IPS-18c (cell line): ENCODE results near the gene TAS2R40.
"Not testable (repeated sequence)": the region's sequence is repeated elsewhere in the genome, so short reads cannot be mapped to it uniquely, and the experiment has no call there.

ENCODE experiments used
- H3K4me3 ChIP-seq: 2 replicates; pipeline ENCODE4 v1.7.0; 2013; ENCODE audit warnings: low read depth, mild to moderate bottlenecking, low read length, moderate library complexity; ENCODE audit not compliant: insufficient read depth
- H3K9me3 ChIP-seq: one replicate; pipeline ENCODE4 v1.6.1; 2013; ENCODE audit warnings: mild to moderate bottlenecking, low read length, moderate library complexity; ENCODE audit not compliant: control insufficient read depth, insufficient read depth

Gene TAS2R40

DNA sequence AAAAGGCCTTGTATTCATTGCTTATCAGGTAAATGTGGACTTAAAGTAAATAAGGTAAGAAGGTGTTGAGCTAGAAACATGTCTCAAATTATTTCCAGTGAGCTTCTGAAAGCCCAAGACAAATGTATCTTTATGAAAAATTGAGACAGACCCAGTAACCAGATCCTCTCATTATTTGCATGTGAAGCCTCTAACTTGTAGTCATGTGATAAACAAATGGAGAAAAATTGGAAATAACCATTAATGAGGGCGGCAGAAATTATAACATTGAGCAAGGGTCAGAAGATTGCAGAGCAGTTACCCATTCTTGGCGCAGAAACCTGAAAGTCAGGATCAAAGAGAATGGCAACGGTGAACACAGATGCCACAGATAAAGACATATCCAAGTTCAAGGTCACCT, at the start of gene TAS2R40:
Gene TAS2R40, plus strand, starts transcription at position 301 of the 400 bp plus-strand sequence. Its CDS starts 42 bp downstream, at position 343.
- Histone ChIP-seq H3K4me3 (no peak within 1 kb of the TSS), H3K9me3 (no peaks in the 10 kb centered on the region)

DNA sequence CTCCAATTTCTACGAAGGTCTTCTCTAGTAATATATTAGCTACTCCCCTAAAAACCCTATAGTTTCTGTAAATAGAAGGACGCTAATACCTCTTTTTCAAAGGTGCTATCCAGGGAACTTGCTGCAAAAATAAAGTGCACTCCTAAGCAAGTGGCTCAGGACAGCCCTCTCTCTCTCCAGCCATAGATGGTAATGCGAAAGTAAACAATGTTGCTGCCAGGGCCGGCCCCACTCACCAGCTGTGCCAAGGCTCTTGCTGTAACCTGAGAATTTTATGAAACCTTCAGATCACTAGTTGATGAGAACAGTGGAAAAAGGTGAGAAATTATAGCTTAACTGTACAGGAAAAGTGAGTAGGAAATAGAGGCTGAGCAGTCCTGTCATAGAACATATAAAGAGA, 49.5 kb upstream of the TAS2R40 start:
- H3K9me3 ChIP-seq = no peaks in the 10 kb centered on the region
- H3K4me3 ChIP-seq = no peak overlapping the region

DNA sequence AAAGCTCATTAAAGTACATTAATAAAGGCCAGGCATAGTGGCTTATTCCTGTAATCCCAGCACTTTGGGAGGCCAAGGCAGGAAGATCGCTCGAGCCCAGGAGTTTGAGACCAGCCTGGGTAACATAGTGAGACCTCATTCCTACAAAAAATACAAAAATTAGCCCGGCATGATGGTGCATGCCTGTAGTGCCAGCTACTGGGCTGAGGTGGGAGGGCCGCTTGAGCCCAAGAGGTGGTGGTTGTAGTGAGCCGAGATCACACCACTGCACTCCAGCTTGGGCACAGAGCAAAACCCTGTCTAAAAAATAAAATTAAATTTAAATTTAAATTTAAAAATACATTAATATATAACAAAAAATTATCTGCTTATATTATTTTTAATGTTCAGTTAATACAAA, 45.7 kb upstream of the TAS2R40 start:
- Histone ChIP-seq H3K9me3 (no peaks in the 10 kb centered on the region), H3K4me3 (no peak overlapping the region)

DNA sequence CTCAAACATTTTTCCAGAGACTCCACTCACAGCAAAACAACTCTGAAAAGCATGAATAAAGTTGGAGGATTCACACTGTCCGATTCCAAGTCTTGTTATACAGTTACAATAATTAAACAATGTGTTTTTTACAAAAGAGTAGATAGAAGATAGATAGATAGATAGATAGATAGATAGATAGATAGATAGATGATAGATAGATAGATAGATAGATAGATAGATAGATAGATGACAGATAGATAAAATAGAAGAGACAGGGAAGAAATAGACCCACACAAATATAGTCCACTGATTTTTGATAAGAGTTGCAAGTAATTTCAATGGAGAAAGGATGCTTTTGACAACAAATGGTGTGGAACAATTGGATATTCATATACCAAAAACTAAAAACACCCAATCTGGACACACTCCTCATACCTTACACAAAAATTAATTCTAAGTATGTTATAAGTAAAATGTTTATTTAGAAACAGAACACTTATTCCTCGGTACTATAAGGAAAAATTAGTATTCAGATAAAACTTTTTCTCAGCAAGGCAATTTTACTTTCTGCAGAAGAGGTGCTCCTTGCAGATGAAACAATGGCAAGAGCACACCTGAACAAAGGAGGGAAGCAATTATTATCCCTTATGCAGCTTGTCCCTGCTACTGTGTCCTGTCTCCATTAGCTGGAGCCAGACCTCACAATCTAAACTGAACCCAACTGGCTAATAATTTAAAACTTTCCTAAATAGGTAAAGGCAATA, 44.3 kb upstream of the TAS2R40 start:
- no peak overlapping the region for H3K4me3 ChIP-seq
- H3K9me3 ChIP-seq = no peaks in the 10 kb centered on the region

DNA sequence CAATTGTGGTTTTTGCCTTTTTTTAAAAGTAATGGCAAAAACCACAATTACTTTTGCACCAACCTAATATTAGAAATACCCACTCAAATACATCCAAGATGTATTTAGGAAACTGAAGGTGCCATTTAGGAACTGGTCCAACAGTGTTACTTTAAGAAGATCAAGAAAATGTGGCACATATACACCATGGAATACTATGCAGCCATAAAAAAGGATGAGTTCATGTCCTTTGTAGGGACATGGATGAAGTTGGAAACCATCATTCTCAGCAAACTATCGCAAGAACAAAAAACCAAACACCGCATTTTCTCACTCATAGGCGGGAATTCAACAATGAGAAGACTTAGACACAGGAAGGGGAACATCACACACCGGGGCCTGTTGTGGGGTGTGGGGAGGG, 41.1 kb upstream of the TAS2R40 start:
- not testable (repeated sequence) for H3K4me3 ChIP-seq, H3K9me3 ChIP-seq

DNA sequence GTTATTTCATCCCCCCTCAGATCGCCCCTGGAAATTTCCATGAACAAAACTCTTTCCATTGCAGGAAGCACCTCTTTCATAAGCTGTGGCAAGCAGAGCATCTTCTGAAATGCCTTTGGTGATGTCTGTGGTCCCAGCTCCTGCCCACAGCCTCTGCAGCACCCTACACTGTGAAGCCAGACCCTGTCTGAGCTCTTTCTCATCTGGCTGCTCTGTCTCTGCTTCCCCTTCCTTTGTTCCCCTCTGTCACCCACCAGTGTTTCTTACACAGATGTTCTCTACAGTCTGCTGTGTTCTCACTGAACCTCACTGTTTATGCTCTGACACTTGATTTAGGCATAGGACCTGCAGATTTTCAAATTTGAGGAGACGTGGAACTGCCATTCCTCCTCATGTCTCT, 40.5 kb upstream of the TAS2R40 start:
- Histone ChIP-seq H3K4me3 (no peak overlapping the region), H3K9me3 (no peaks in the 10 kb centered on the region)

DNA sequence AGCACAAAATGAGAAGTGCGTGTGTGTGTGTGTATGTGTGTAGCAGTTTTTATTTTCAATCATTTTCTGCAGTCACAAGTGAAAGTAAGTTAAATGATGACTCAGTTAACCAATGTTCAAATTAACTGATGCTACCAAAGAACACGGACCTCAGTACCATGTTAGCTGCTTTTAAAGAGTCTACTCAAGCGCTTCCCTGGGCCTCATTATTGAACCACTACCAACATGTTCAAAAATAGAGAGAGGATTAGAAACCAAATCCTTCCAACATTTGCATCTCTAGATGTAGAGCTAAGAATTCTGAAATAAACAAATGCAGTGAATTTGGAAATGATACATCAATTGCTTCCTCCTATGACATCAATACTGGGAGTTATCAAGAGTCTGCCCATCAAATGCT, 38.8 kb upstream of the TAS2R40 start, which contains the start of gene TAS2R39:
Gene TAS2R39, plus strand, starts transcription at position 396 of the 400 bp plus-strand sequence. Its CDS starts 0 bp downstream, at position 396.
- H3K9me3 ChIP-seq = no peaks in the 10 kb centered on the region
- H3K4me3 ChIP-seq = no peak within 1 kb of the TSS

DNA sequence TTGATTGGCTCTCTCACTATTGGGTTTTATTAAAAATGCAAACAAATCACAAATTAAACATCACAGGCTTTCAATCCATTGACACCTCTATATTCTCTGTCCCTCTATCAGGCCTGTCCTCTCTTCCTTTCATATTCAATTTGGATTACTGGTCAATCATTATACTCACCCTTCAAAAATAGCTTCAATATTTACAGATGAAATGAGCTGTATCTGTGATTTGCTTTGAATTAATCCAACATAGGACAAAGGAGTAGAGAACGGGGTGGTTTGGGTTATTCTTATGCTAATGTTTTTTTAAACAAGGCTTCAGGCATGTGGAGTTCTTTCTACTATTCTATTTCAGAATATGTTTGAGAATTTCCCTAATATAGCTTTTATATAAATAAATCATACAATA, 36.3 kb upstream of the TAS2R40 start:
- Histone ChIP-seq H3K9me3 (no peaks in the 10 kb centered on the region), H3K4me3 (no peak overlapping the region)

DNA sequence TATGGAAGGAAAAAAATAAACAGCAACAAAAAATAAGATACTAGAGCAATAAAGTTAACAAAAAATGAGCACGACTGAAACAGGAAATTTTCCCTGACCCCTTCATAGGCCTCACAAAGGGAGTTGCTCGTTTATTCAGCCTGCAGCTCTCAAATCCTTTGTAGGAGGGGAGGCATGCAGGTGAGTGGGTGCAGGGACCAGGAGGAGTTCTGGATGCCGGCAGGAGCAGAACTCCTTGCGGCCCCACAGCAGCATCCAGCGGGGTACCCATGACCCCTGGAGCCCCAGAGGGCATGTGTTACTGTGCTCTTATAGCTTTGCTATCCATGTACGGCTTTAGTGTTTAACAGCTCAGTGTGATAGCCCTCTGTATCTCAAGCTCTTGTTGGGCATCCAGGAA, 32.8 kb upstream of the TAS2R40 start:
- H3K4me3 ChIP-seq = no peak overlapping the region
- no peaks in the 10 kb centered on the region for H3K9me3 ChIP-seq

DNA sequence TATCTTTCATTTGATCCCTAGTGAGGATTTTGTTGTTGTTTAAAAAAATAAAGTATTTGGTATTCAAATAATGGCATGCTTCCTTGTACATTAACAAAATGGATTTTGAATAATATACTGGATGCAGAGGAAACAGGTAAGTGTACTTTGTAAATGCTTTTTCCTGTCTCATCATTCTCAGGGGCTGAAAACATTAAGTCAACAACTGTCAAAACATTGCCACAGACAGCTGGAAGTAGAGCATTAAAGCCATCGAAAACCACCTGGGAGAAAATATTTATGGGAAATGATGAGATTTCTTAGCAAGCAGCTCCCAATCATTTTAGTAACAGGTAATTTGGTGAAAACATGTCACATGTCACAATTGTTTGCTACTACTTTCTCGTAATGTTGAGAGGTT, 28.0 kb upstream of the TAS2R40 start:
- no peak overlapping the region for H3K4me3 ChIP-seq
- no peaks in the 10 kb centered on the region for H3K9me3 ChIP-seq

DNA sequence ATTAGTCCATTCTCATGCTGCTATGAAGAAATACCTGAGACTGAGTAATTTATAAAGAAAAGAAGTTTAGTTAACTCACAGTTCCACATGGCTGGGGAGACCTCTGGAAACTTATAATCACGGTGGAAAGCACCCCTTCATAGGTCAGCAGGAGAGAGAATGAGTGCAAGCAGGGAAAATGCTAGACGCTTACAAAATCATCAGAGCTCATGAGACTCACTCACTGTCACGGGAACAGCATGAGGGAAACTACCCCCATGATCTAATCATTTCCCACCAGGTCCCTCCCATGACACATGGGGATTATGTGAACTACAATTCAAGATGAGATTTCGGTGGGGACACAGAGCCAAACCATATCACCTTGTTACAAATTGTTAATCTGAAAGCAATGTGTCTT, 22.8 kb upstream of the TAS2R40 start:
- no peak overlapping the region for H3K4me3 ChIP-seq

DNA sequence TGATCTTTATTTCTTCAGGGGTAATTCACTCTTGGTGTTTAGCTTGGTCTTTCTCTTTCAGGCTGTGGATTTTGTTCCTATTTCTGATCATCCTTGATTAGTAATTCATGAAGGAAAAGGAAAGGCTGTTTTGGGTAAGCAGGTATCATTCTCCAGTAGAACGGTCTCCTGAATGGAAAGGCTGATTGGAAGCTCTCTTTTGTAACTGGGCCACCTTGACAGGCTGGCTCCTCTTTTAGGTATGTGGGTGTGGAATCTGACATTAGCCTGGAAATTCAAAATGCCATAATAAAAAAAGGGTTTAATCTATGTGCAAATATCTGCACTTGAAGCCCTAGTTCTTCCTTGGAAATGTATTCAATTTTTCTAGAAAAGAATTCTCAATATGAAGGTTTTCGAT, 19.7 kb upstream of the TAS2R40 start:
- Histone ChIP-seq H3K4me3 (no peak overlapping the region), H3K9me3 (no peaks in the 10 kb centered on the region)

More for the DNA sequence above, 22.8 kb upstream of the TAS2R40 start:
- no peaks in the 10 kb centered on the region for H3K9me3 ChIP-seq

DNA sequence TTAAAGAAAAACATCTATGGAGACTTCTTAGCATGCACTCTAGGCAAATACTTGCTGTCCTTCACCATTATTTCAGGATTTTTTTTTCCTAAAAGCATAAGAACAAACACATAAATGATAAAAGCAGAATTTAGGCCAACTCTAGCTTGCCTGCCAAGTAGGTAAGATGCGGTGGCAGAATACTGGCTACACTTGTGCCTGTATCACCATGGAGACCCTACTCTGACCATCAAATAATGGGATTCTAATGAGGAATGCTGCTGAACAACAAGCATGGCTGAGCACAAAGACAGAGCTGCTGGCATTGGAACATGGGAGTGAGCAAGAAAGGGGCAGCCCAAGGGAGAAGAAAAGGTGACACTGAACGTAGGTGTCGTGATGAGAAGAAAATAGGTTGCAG, 18.5 kb upstream of the TAS2R40 start:
- no peaks in the 10 kb centered on the region for H3K9me3 ChIP-seq

DNA sequence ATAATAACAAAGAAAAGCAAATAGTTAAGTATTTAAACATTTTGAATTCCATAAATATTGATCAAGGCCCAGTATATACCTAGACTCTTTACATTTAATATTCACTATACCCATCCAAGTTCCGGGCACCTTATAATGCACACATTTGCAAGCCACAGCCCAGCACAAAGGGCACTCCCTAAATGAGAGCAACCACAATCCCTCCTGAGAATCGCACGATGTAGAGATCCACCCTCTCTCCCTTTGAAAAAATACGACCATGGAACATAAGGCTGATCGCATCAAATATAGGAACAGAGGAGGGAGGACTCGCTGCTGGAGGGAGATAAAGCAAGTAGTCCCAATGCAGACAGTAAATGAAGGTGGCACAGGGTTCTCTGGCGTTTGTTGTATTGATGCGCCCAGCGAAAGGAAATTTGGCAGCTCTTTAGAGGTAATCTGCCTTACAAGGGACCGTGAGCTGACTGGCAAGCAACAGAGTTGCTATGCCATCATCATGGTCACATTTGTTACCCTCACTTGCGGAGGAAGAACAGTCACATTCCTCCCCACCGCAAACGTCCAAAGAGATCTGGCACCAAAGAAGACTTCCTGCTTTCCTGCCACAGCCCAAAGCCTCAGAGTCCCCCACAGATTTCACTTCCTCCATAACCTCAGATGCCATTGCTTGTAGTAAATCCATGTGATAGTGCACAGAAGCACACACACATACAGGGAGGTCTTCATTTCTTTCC, 16.1 kb upstream of the TAS2R40 start:
- H3K9me3 ChIP-seq = no peaks in the 10 kb centered on the region
- no peak overlapping the region for H3K4me3 ChIP-seq

More for the DNA sequence above, 18.5 kb upstream of the TAS2R40 start:
- H3K4me3 ChIP-seq = no peak overlapping the region

DNA sequence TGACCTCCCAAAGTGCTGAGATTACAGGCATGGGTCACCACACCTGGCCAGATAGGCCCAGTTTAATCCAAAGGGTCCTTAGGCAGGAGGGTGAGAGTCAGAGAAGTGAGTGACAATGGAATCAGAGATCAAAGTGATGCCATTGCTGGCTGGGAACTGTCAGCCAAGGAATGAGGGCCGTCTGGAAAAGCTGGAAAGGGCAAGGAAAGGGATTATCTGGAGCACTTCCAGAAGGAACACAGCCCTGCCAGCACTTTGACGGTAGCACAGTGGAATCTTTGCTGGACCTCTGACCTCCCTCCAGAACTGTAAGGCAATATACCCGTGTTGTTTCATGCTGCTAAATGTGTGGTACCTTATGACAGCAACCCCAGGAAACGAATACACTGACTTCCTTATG, 11.3 kb upstream of the TAS2R40 start:
- Histone ChIP-seq H3K9me3 (peaks cover 3% of the 10 kb centered on the region), H3K4me3 (no peak overlapping the region)

DNA sequence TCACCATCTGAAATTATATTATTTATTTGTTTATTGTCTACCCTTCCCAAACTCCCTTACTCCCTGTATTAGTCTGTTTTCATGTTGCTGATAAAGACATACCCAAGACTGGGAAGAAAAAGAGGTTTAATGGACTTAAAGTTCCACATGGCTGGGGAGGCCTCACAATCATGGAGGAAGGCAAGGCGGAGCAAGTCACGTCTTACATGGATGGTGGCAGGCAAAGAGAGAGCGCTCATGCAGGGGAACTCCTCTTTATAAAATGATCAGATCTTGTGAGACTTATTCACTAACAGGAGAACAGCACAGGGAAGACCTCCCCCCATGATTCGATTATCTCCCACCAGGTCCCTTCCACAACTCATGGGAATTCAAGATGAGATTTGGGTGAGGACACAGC, 8.4 kb upstream of the TAS2R40 start:
- H3K4me3 ChIP-seq, H3K9me3 ChIP-seq: not testable (repeated sequence)

DNA sequence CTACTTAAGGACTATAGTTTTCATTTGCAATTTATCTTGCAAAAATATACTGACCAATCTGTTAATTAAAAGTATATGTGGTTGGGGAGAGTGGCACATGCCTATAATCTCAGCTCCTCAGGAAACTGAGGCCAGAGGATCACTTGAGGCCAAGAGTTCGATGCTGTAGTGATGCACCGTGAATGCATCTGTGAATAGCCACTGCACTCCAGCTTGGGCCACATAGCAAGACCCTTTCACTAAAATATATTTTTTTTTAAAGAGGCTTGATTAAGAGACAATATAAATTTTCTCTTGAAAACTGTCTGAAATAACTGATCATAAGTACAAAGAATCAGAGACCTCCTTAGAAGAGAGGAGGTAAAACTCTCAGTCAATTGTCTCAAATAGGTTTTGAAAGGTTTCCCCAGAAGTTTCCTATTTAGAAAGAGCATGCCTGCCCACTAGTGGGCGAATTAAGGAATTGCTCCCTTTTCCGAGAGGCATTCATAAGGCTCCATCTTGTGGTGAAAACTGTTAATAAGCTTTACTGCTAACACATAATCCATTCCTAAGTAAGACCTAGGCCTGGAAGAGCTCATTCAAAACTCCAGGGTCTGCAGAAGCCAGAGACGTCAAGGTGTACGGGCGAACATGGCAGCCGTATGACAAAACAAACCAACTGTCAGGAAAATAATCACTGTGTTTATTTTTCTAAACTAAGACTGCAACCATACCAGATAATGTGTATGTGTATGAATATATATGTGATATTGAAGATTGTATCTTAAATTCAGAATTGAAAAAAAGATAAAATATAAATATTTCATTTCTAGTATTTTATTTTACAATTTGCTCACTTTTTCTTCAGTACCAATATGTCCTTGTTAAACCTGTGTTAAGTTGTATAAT, 6.8 kb upstream of the TAS2R40 start:
- H3K9me3 ChIP-seq = peaks cover 3% of the 10 kb centered on the region
- H3K4me3 ChIP-seq = no peak overlapping the region
